Measurements from ENCODE around the gene BMP8A. TPM values are rescaled to one million over a fixed set of nuclear protein-coding genes. Genes with fewer than 3 reads are reported as not detected.

BMP8A gene
- total RNA-seq, 1 experiment from 2014 or later = 0.11 TPM

GRCh38 chr1:39522661-39523567, 31.5 kb downstream of the BMP8A start:
- no peaks in the 10 kb centered on the region for H3K36me3 ChIP-seq (ENCODE audit: low read depth, low read length)
- H3K9ac ChIP-seq (ENCODE audit: low read length) = no peak overlapping the region
- H2AFZ ChIP-seq (ENCODE audit: low read length) = no peak overlapping the region
- no peaks in the 10 kb centered on the region for H3K79me2 ChIP-seq (ENCODE audit: low read length)
- H3K4me1 ChIP-seq (ENCODE audit: insufficient read depth, low read length) = no peaks in the 10 kb centered on the region
- H3K27me3 ChIP-seq (ENCODE audit: low read length) = no peaks in the 10 kb centered on the region
- no peak overlapping the region for H3K4me3 ChIP-seq (ENCODE audit: low read length)
- intact Hi-C loops (cut with micrococcal nuclease) = no loop called here
- POLR2A ChIA-PET (ENCODE audit: unreplicated experiment) = no interaction called here
- H3K9me2 ChIP-seq (replicated peaks; ENCODE audit: low read length) = no peaks in the 10 kb centered on the region
- H3K27ac ChIP-seq (ENCODE audit: low read length) = no peak overlapping the region
- ATAC-seq (no peak), DNase-seq (no peak)
- H3K4me2 ChIP-seq (ENCODE audit: low read length) = no peak overlapping the region
- no peaks in the 10 kb centered on the region for H3K9me3 ChIP-seq (ENCODE audit: low read length)
- TF ChIP-seq EZH2 (IDR thresholded peaks at IDR 0.05; ENCODE audit: low read length, unreplicated experiment) = no peak
- no peak for TF ChIP-seq CTCF (conservative IDR thresholded peaks at IDR 0.05; ENCODE audit: low read depth, low read length)
- TF ChIP-seq EZH2phosphoT487 (IDR thresholded peaks at IDR 0.05; ENCODE audit: borderline replicate concordance, low read length) = no peak
- no peaks in the 10 kb centered on the region for H4K20me1 ChIP-seq (ENCODE audit: low read length)
- BruUV-seq (replicated peaks) = no TSS peak
- CTCF ChIA-PET = no interaction called here
- H3F3A ChIP-seq (ENCODE audit: low read length, unreplicated experiment) = no peaks in the 10 kb centered on the region

- Histone ChIP-seq H3K4me3 (ENCODE audit: low read length) (no peak overlapping the region), H3K9me2 (replicated peaks; ENCODE audit: low read length) (no peaks in the 10 kb centered on the region), H3K9me3 (ENCODE audit: low read length) (no peaks in the 10 kb centered on the region), H3K36me3 (ENCODE audit: low read depth, low read length) (no peaks in the 10 kb centered on the region), H4K20me1 (ENCODE audit: low read length) (no peaks in the 10 kb centered on the region), H3K27me3 (ENCODE audit: low read length) (no peaks in the 10 kb centered on the region), H3K4me1 (ENCODE audit: insufficient read depth, low read length) (no peaks in the 10 kb centered on the region), H3K27ac (ENCODE audit: low read length) (no peak overlapping the region), H2AFZ (ENCODE audit: low read length) (no peak overlapping the region), H3K4me2 (ENCODE audit: low read length) (no peak overlapping the region), H3F3A (ENCODE audit: low read length, unreplicated experiment) (no peaks in the 10 kb centered on the region), H3K79me2 (ENCODE audit: low read length) (no peaks in the 10 kb centered on the region), H3K9ac (ENCODE audit: low read length) (no peak overlapping the region)
- ChIA-PET POLR2A (ENCODE audit: unreplicated experiment) (no interaction called here), CTCF (no interaction called here)
- ATAC-seq (no peak), DNase-seq (no peak)
- TF ChIP-seq CTCF (conservative IDR thresholded peaks at IDR 0.05; ENCODE audit: low read depth, low read length) (no peak), EZH2phosphoT487 (IDR thresholded peaks at IDR 0.05; ENCODE audit: borderline replicate concordance, low read length) (no peak), EZH2 (IDR thresholded peaks at IDR 0.05; ENCODE audit: low read length, unreplicated experiment) (no peak)
- intact Hi-C loops (cut with micrococcal nuclease) = no loop called here
- no TSS peak for BruUV-seq (replicated peaks)
Observed at GRCh38 chr1:39524171-39524570, 32.7 kb downstream of the BMP8A start.

All from PC-3 (cell line).